IMR-90 (cell line): Measurements from ENCODE around the gene SAPCD1. TPM values are rescaled to one million over a fixed set of nuclear protein-coding genes. Genes with fewer than 3 reads are reported as not detected.

Experiments used
- ATAC-seq: fragments of 200-7000 bp; cut with Tn5 transposase; 2 replicates; pipeline ENCODE4 v1.9.1; 2020; ENCODE audit warnings: low read depth, mild to moderate bottlenecking, moderate library complexity
- BruUV-seq: library from RNA; stranded (reverse); fragments of 400-500 nt; replicated peaks from 2 replicates; lab custom pipeline; 2021; lab: Mats Ljungman, UMichigan
- CTCF ChIA-PET: fragments of 300-600 bp; formaldehyde crosslinking; extraction: SDS; loops from one replicate; lab custom pipeline; 2021; ENCODE audit warnings: antibody characterized with exemption; lab: Yijun Ruan, JAX
- POLR2A ChIA-PET: fragments of 300-600 bp; sonication (Branson Sonifier 250); formaldehyde crosslinking; loops from one replicate; lab custom pipeline; 2022; ENCODE audit warnings: antibody characterized with exemption; ENCODE audit not compliant: unreplicated experiment; lab: Charles Lee
- DNase-seq: peaks from one replicate; pipeline ENCODE4 v3.0.0; 2013
- H2AFZ ChIP-seq: replicated peaks from 2 replicates; pipeline ENCODE3; 2013; ENCODE audit warnings: low read length, mild to moderate bottlenecking; ENCODE audit not compliant: poor library complexity
- H2AK5ac ChIP-seq: 2 replicates; pipeline ENCODE4 v1.6.1; 2013; ENCODE audit warnings: low read depth, low read length, inconsistent platforms
- H2AK9ac ChIP-seq: replicated peaks from 2 replicates; pipeline ENCODE3; 2013; ENCODE audit warnings: mild to moderate bottlenecking, low read depth, low read length, moderate library complexity; ENCODE audit not compliant: poor library complexity
- H2BK120ac ChIP-seq: 2 replicates; pipeline ENCODE4 v1.6.1; 2013; ENCODE audit warnings: low read depth, low read length, inconsistent platforms
- H2BK15ac ChIP-seq: 3 replicates; pipeline ENCODE4 v1.6.1; 2013; ENCODE audit warnings: low read depth, low read length, inconsistent platforms
- H2BK20ac ChIP-seq: 2 replicates; pipeline ENCODE4 v1.6.1; 2013; ENCODE audit warnings: low read depth, mild to moderate bottlenecking, inconsistent platforms, low read length, moderate library complexity
- H2BK5ac ChIP-seq: 2 replicates; pipeline ENCODE4 v1.6.1; 2013; ENCODE audit warnings: mild to moderate bottlenecking, low read depth, low read length, inconsistent platforms; ENCODE audit not compliant: poor library complexity, severe bottlenecking
- H3K14ac ChIP-seq: replicated peaks from 2 replicates; pipeline ENCODE4 v1.6.1; 2013; ENCODE audit warnings: low read depth, low read length, inconsistent platforms
- H3K18ac ChIP-seq: 2 replicates; pipeline ENCODE4 v1.6.1; 2013; ENCODE audit warnings: low read depth, low read length, control low read depth
- H3K23ac ChIP-seq: 2 replicates; pipeline ENCODE4 v1.6.1; 2013; ENCODE audit warnings: low read depth, low read length, inconsistent platforms
- H3K27ac ChIP-seq: 2 replicates; pipeline ENCODE4 v1.5.1; 2013; ENCODE audit warnings: mild to moderate bottlenecking, control low read depth, low read length; ENCODE audit not compliant: insufficient read depth
- H3K27me3 ChIP-seq: 2 replicates; pipeline ENCODE4 v1.6.1; 2013; ENCODE audit warnings: low read length; ENCODE audit not compliant: control insufficient read depth, insufficient read depth
- H3K36me3 ChIP-seq: 2 replicates; pipeline ENCODE4 v1.6.1; 2013; ENCODE audit warnings: low read length, mixed read lengths; ENCODE audit not compliant: control insufficient read depth, insufficient read depth
- H3K4ac ChIP-seq: 2 replicates; pipeline ENCODE4 v1.6.1; 2013; ENCODE audit warnings: low read depth, low read length, inconsistent platforms
- H3K4me1 ChIP-seq: 2 replicates; pipeline ENCODE4 v1.6.1; 2013; ENCODE audit warnings: low read length, mixed read lengths; ENCODE audit not compliant: control insufficient read depth, insufficient read depth
- H3K4me2 ChIP-seq: 2 replicates; pipeline ENCODE4 v1.6.1; 2013; ENCODE audit warnings: low read depth, mild to moderate bottlenecking, control low read depth, low read length, moderate library complexity
- H3K4me3 ChIP-seq: 2 replicates; pipeline ENCODE4 v1.5.1; 2013; ENCODE audit warnings: low read depth, mild to moderate bottlenecking, control low read depth, low read length, moderate library complexity; ENCODE audit not compliant: insufficient read depth
- H3K56ac ChIP-seq: 2 replicates; pipeline ENCODE4 v1.6.1; 2013; ENCODE audit warnings: low read length, inconsistent platforms; ENCODE audit not compliant: insufficient read depth; ENCODE audit errors: extremely low read depth
- H3K79me1 ChIP-seq, 2 experiments: 2 replicates each; pipeline ENCODE4 v1.6.1; 2013; ENCODE audit warnings: low read length in 2 of 2, inconsistent platforms in 1 of 2, low read depth in 1 of 2
- H3K9ac ChIP-seq: 2 replicates; pipeline ENCODE4 v1.6.1; 2013; ENCODE audit warnings: low read depth, low read length, control low read depth
- H3K9me1 ChIP-seq: 2 replicates; pipeline ENCODE4 v1.6.1; 2013; ENCODE audit warnings: low read length, inconsistent platforms; ENCODE audit not compliant: insufficient read depth
- H3K9me3 ChIP-seq: 2 replicates; pipeline ENCODE4 v1.6.1; 2013; ENCODE audit warnings: low read length; ENCODE audit not compliant: control insufficient read depth, insufficient read depth
- H4K20me1 ChIP-seq: 2 replicates; pipeline ENCODE4 v1.6.1; 2013; ENCODE audit warnings: low read length, inconsistent platforms; ENCODE audit not compliant: insufficient read depth
- H4K5ac ChIP-seq: 2 replicates; pipeline ENCODE4 v1.6.1; 2013; ENCODE audit warnings: mild to moderate bottlenecking, low read depth, low read length, control low read depth
- H4K8ac ChIP-seq, 2 experiments: 2 replicates each; pipeline ENCODE4 v1.6.1; 2013; ENCODE audit warnings: low read depth in 2 of 2, low read length in 2 of 2, control low read depth in 1 of 2, inconsistent platforms in 1 of 2
- H4K91ac ChIP-seq: 2 replicates; pipeline ENCODE4 v1.6.1; 2013; ENCODE audit warnings: low read depth, low read length, inconsistent platforms; ENCODE audit not compliant: insufficient read depth
- BHLHE40 ChIP-seq: fragments of 150-350 bp; IDR thresholded peaks from 2 replicates; pipeline ENCODE4 v1.6.1; 2016; ENCODE audit warnings: mild to moderate bottlenecking, low read depth, low read length
- CEBPB ChIP-seq: IDR thresholded peaks from 2 replicates; pipeline ENCODE4 v1.6.1; 2012; ENCODE audit warnings: low read depth, low read length, improper control_type of control experiment
- CHD1 ChIP-seq: IDR thresholded peaks from 2 replicates; pipeline ENCODE4 v1.6.1; 2012; ENCODE audit warnings: low read depth, low read length, improper control_type of control experiment
- ELK1 ChIP-seq: fragments of 150-350 bp; IDR thresholded peaks from 2 replicates; pipeline ENCODE4 v1.6.1; 2016; ENCODE audit warnings: low read depth, mild to moderate bottlenecking, low read length, moderate library complexity, borderline replicate concordance
- FOS ChIP-seq: fragments of 150-350 bp; IDR thresholded peaks from 2 replicates; pipeline ENCODE4 v1.6.1; 2016; ENCODE audit warnings: low read depth, low read length
- MAFK ChIP-seq: IDR thresholded peaks from 2 replicates; pipeline ENCODE4 v1.6.1; 2012; ENCODE audit warnings: low read depth, low read length, improper control_type of control experiment
- MAZ ChIP-seq: IDR thresholded peaks from 2 replicates; pipeline ENCODE4 v1.6.1; 2012; ENCODE audit warnings: low read depth, mild to moderate bottlenecking, low read length, improper control_type of control experiment, moderate library complexity, borderline replicate concordance
- MXI1 ChIP-seq: IDR thresholded peaks from 2 replicates; pipeline ENCODE4 v1.6.1; 2012; ENCODE audit warnings: low read depth, mild to moderate bottlenecking, low read length, moderate library complexity, borderline replicate concordance
- NFE2L2 ChIP-seq: fragments of 150-350 bp; IDR thresholded peaks from 2 replicates; pipeline ENCODE4 v1.6.1; 2016; ENCODE audit warnings: low read depth, mild to moderate bottlenecking, low read length
- RAD21 ChIP-seq: IDR thresholded peaks from 2 replicates; pipeline ENCODE4 v1.6.1; 2012; ENCODE audit warnings: low read length, improper control_type of control experiment
- RFX5 ChIP-seq: IDR thresholded peaks from 2 replicates; pipeline ENCODE4 v1.8.0; 2012; ENCODE audit warnings: low read depth, mild to moderate bottlenecking, low read length, moderate library complexity
- SMC3 ChIP-seq: fragments of 150-350 bp; IDR thresholded peaks from 2 replicates; pipeline ENCODE4 v1.6.1; 2016; ENCODE audit warnings: low read depth, mild to moderate bottlenecking, antibody characterized with exemption, low read length, moderate library complexity
- WGBS, 2 experiments: methylation state at CpG; one replicate each; pipeline versions ENCODE4 v1.1.5 to v1.1.7; 2013; ENCODE audit warnings: missing lambda C conversion rate in 2 of 2; ENCODE audit not compliant: insufficient read length in 1 of 2; ENCODE audit errors: extremely low coverage in 2 of 2; 5-methylcytosine and 5-hydroxymethylcytosine counted together
- dilution Hi-C: fragments of 300-500 bp; cut with HindIII; formaldehyde crosslinking; loops from one replicate; pipeline ENCODE4 v1.14.3; 2018; ENCODE audit warnings: low sequenced_read_pairs; ENCODE audit not compliant: unreplicated experiment
- in situ Hi-C: fragments of 300-500 bp; cut with MboI; formaldehyde crosslinking; loops from 3 replicates; pipeline ENCODE4 v1.14.3; 2019; ENCODE audit warnings: low sequenced_read_pairs, inconsistent platforms, mixed read lengths
- intact Hi-C: fragments of 100-400 bp; cut with micrococcal nuclease; formaldehyde crosslinking; loops from 2 replicates; pipeline ENCODE4 v1.10.0; 2022
- polyA plus RNA-seq, 3 experiments: library from polyadenylated mRNA; depleted of rRNA; stranded (reverse); fragments of >200 nt; gene quantifications; 2 replicates each; pipeline ENCODE4 v1.2.3, GENCODE V29; 2012; ENCODE audit warnings: low replicate concordance in 1 of 3
- total RNA-seq: library from RNA; depleted of rRNA; stranded (reverse); fragments of >200 nt; gene quantifications from 2 replicates; pipeline ENCODE4 v1.2.3, GENCODE V29; 2012
- TF ChIP-seq, protein P1 (sequence below): conservative IDR thresholded peaks from 2 replicates; pipeline ENCODE4 v1.5.1; 2012; ENCODE audit warnings: mild to moderate bottlenecking, low read depth, low read length, improper control_type of control experiment

Gene SAPCD1
- total and polyA plus RNA-seq, 2 of the 4 experiments (the other 2 are of a cell fraction), result 2.3 TPM; not detected in 1

- Histone ChIP-seq H4K8ac (no peak overlapping the region), H3K4me1 (peaks cover 7% of the 10 kb centered on the region), H2AFZ (no peak overlapping the region), H4K5ac (no peak overlapping the region), H3K14ac (no peak overlapping the region), H2BK5ac (no peak overlapping the region), H3K56ac (no peak overlapping the region), H2BK120ac (no peak overlapping the region), H3K23ac (0 out of 2 replicates have a peak overlapping the region, but pooled peaks have one; percentile 31), H3K9me3 (no peaks in the 10 kb centered on the region), H3K4ac (0 out of 2 replicates have a peak overlapping the region, but pooled peaks have one; percentile 17), H3K9ac (0 out of 2 replicates have a peak overlapping the region, but pooled peaks have one; percentile 0), H3K27ac (no peak overlapping the region), H4K20me1 (peaks cover 38% of the 10 kb centered on the region), H4K91ac (no peak overlapping the region), H3K36me3 (peaks cover 50% of the 10 kb centered on the region), H2BK15ac (no peak overlapping the region), H3K4me3 (no peak overlapping the region), H3K9me1 (peaks cover 5% of the 10 kb centered on the region), H3K27me3 (no peaks in the 10 kb centered on the region), H3K79me1 (peaks cover 0 to 60% of the 10 kb centered on the region in 2 experiments; a peak in 3 of 4 replicates), H3K4me2 (no peak overlapping the region; the same call in 1 of the 2 replicates), H3K18ac (no peak overlapping the region), H2AK9ac (peak overlapping the region; percentile 81), H2BK20ac (no peak overlapping the region), H2AK5ac (peak overlapping the region; percentile 34; the same call in 1 of the 2 replicates)
- POLR2A ChIA-PET, result interaction anchor here (0.6 to 1.0 kb wide), 3 partner anchors 26 to 97 kb away, joined by 3 to 11 read pairs (median 3); partner anchors contain the start of gene HSPA1B
- no peak for DNase-seq
- dilution Hi-C loops, result no loop called here
- intact Hi-C loops, result loop anchor here (2.0 kb wide), 1 partner anchor 28 kb away; the partner anchor contains the start of gene ABHD16A
- CTCF ChIA-PET, result interaction anchor here (0.9 kb wide), 1 partner anchor 19 kb away, joined by 3 read pairs; no protein-coding TSS in a partner anchor
- in situ Hi-C loops, result no loop called here
- TF ChIP-seq RFX5 (no peak), ELK1 (no peak), SMC3 (no peak), CHD1 (no peak), FOS (no peak), MAFK (no peak), MXI1 (no peak), NFE2L2 (no peak), RAD21 (no peak), BHLHE40 (no peak), CEBPB (no peak), MAZ (no peak)
- TF ChIP-seq, protein P1, sequence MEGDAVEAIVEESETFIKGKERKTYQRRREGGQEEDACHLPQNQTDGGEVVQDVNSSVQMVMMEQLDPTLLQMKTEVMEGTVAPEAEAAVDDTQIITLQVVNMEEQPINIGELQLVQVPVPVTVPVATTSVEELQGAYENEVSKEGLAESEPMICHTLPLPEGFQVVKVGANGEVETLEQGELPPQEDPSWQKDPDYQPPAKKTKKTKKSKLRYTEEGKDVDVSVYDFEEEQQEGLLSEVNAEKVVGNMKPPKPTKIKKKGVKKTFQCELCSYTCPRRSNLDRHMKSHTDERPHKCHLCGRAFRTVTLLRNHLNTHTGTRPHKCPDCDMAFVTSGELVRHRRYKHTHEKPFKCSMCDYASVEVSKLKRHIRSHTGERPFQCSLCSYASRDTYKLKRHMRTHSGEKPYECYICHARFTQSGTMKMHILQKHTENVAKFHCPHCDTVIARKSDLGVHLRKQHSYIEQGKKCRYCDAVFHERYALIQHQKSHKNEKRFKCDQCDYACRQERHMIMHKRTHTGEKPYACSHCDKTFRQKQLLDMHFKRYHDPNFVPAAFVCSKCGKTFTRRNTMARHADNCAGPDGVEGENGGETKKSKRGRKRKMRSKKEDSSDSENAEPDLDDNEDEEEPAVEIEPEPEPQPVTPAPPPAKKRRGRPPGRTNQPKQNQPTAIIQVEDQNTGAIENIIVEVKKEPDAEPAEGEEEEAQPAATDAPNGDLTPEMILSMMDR, result no peak
- WGBS, 2 experiments, result 89% methylated on average over 3 of the region's 11 CpGs; no CpG with 5 or more reads in 1 of the 2 experiments
- no TSS peak for BruUV-seq
- no peak for ATAC-seq
These were observed 31.8 kb upstream of the SAPCD1 start for GRCh38 chr6:31730631-31731086.
